Neural cell (in vitro differentiated cells): ENCODE results near the gene ACOT13.

Experiments used
- CTCF ChIP-seq: fragments of 450-650 bp; IDR thresholded peaks from 2 replicates; pipeline ENCODE4 v1.5.1; 2014; ENCODE audit warnings: antibody characterized with exemption, mild to moderate bottlenecking, moderate library complexity; ENCODE audit not compliant: poor library complexity, severe bottlenecking
- EP300 ChIP-seq: fragments of 450-650 bp; conservative IDR thresholded peaks from 2 replicates; pipeline ENCODE4 v1.6.1; 2014; ENCODE audit warnings: antibody characterized with exemption, mild to moderate bottlenecking, moderate library complexity; ENCODE audit not compliant: poor library complexity, severe bottlenecking
- EZH2 ChIP-seq: fragments of 200-600, 300-800 bp; shearing (Covaris generic), sonication (generic); IDR thresholded peaks from 2 replicates; pipeline ENCODE4 v1.6.1; 2014; ENCODE audit warnings: antibody characterized with exemption, low read length, borderline replicate concordance, mild to moderate bottlenecking; ENCODE audit not compliant: insufficient read depth, poor library complexity, severe bottlenecking
- POLR2AphosphoS5 ChIP-seq: IDR thresholded peaks from 2 replicates; pipeline ENCODE4 v1.6.1; 2012
- RAD21 ChIP-seq: fragments of 450-650 bp; conservative IDR thresholded peaks from 2 replicates; pipeline ENCODE4 v1.6.1; 2014; ENCODE audit warnings: antibody characterized with exemption, mild to moderate bottlenecking, moderate library complexity
- REST ChIP-seq: IDR thresholded peaks from 2 replicates; pipeline ENCODE4 v1.6.1; 2012; ENCODE audit warnings: borderline replicate concordance
- TAF1 ChIP-seq: IDR thresholded peaks from 2 replicates; pipeline ENCODE4 v1.6.1; 2012; ENCODE audit warnings: low read depth

- no peak for TF ChIP-seq CTCF
- no peak for TF ChIP-seq TAF1
- no peak for TF ChIP-seq POLR2AphosphoS5
- TF ChIP-seq EZH2 = no peak
- no peak for TF ChIP-seq REST
- TF ChIP-seq EP300 = no peak
- no peak for TF ChIP-seq RAD21
Observed at GRCh38 chr6:24740861-24741260, 74.0 kb downstream of the ACOT13 start.
